PFSK-1 (cell line): ENCODE results near the gene GGT6.

Experiments used
- POLR2AphosphoS5 ChIP-seq: IDR thresholded peaks from 2 replicates; pipeline ENCODE4 v1.6.1; 2012; ENCODE audit warnings: low read depth, mild to moderate bottlenecking, control low read depth, low read length, moderate library complexity
- SIN3A ChIP-seq: IDR thresholded peaks from 2 replicates; pipeline ENCODE4 v1.6.1; 2012; ENCODE audit warnings: mild to moderate bottlenecking, low read length, moderate library complexity, borderline replicate concordance; ENCODE audit not compliant: insufficient read depth
- TAF1 ChIP-seq: IDR thresholded peaks from 2 replicates; pipeline ENCODE4 v1.6.1; 2012; ENCODE audit warnings: low read length, control low read depth, borderline replicate concordance; ENCODE audit not compliant: insufficient read depth
- TF ChIP-seq, protein P1 (sequence below), 2 experiments: IDR thresholded peaks; 2 replicates each; pipeline versions ENCODE4 v1.6.1 to v1.8.0; 2011 to 2012; ENCODE audit warnings: low read depth in 2 of 2, low read length in 2 of 2, control low read depth in 1 of 2, inconsistent platforms in 1 of 2, mild to moderate bottlenecking in 1 of 2, moderate library complexity in 1 of 2; ENCODE audit not compliant: insufficient read depth in 1 of 2

DNA sequence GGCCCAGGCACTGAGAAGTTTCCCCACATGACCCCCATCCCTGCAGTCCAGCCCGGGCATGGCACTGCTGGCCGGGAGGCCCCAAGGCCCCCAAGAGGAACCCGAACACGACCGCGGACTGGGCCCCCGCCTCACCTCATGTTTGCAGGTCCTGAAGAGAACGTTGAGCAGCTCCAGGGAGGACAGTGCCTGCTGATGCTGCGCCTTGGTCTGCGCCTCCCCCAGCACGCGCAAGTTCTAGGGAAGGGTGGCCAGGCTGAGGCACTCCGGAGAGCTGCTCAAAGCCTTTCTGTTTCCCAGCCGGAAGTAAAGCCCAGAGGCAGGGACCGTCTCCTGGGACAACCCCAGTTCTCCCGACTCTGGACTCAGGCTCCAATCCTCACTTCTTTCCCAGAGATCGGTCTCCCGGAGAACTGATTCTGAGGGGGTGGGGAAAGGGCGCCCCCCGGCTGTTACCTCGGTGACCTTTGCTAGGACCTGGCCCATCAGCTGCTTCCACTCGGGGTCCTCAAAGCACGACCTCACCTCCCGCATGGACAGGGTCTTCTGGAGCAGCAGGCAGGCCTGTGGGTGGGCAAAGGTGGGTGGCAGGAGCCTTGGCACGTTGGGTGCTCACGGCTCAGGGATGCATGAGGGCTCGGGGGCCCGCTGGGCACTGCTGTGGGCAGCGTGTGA, 18.9 kb downstream of the GGT6 start:
- TF ChIP-seq, protein P1, sequence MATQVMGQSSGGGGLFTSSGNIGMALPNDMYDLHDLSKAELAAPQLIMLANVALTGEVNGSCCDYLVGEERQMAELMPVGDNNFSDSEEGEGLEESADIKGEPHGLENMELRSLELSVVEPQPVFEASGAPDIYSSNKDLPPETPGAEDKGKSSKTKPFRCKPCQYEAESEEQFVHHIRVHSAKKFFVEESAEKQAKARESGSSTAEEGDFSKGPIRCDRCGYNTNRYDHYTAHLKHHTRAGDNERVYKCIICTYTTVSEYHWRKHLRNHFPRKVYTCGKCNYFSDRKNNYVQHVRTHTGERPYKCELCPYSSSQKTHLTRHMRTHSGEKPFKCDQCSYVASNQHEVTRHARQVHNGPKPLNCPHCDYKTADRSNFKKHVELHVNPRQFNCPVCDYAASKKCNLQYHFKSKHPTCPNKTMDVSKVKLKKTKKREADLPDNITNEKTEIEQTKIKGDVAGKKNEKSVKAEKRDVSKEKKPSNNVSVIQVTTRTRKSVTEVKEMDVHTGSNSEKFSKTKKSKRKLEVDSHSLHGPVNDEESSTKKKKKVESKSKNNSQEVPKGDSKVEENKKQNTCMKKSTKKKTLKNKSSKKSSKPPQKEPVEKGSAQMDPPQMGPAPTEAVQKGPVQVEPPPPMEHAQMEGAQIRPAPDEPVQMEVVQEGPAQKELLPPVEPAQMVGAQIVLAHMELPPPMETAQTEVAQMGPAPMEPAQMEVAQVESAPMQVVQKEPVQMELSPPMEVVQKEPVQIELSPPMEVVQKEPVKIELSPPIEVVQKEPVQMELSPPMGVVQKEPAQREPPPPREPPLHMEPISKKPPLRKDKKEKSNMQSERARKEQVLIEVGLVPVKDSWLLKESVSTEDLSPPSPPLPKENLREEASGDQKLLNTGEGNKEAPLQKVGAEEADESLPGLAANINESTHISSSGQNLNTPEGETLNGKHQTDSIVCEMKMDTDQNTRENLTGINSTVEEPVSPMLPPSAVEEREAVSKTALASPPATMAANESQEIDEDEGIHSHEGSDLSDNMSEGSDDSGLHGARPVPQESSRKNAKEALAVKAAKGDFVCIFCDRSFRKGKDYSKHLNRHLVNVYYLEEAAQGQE (IDR thresholded peaks at IDR 0.05; ENCODE audit: insufficient read depth in 1 of 2, low read depth in 2 of 2, low read length in 2 of 2) = no peak
- TF ChIP-seq POLR2AphosphoS5 (no peak), SIN3A (no peak), TAF1 (no peak)
